CD14-positive monocyte (primary cell): ENCODE measurements around the gene AFF3. TPM values are rescaled to one million over a fixed set of nuclear protein-coding genes. Genes with fewer than 3 reads are reported as not detected.

Experiments used
- DNase-seq, 3 donors: peaks; one replicate each; pipeline ENCODE4 v3.0.0-alpha.2; 2011 to 2022
- H2AFZ ChIP-seq: 2 replicates; pipeline ENCODE4 v1.6.0; 2012; ENCODE audit warnings: mild to moderate bottlenecking, low read depth, low read length, inconsistent platforms; ENCODE audit not compliant: insufficient read depth, poor library complexity, severe bottlenecking
- H3K27ac ChIP-seq, 2 donors: 1 replicate in 1 of 2; 2 replicates in 1 of 2; pipeline ENCODE4 v1.5.1; 2012 to 2013; ENCODE audit warnings: low read length in 2 of 2, control low read depth in 1 of 2, inconsistent platforms in 1 of 2, low read depth in 1 of 2, mild to moderate bottlenecking in 1 of 2
- H3K27me3 ChIP-seq, 2 donors: one replicate each; pipeline versions ENCODE4 v1.6.0 to v1.6.1; 2011 to 2013; ENCODE audit warnings: low read length in 2 of 2; ENCODE audit not compliant: control insufficient read depth in 2 of 2, insufficient read depth in 2 of 2
- H3K36me3 ChIP-seq, 2 donors: replicated peaks in 1 of 2; 1 replicate in 1 of 2; 2 replicates in 1 of 2; pipeline versions ENCODE4 v1.5.1 to v1.6.1; 2012 to 2013; ENCODE audit warnings: low read length in 2 of 2, control low read depth in 1 of 2, inconsistent platforms in 1 of 2, mild to moderate bottlenecking in 1 of 2; ENCODE audit not compliant: insufficient read depth in 2 of 2, control insufficient read depth in 1 of 2
- H3K4me1 ChIP-seq, 2 donors: 1 replicate in 1 of 2; 2 replicates in 1 of 2; pipeline versions ENCODE4 v1.5.1 to v1.6.1; 2012 to 2013; ENCODE audit warnings: low read length in 2 of 2, control low read depth in 1 of 2, inconsistent platforms in 1 of 2, mild to moderate bottlenecking in 1 of 2, moderate library complexity in 1 of 2; ENCODE audit not compliant: insufficient read depth in 2 of 2, control insufficient read depth in 1 of 2
- H3K4me2 ChIP-seq: replicated peaks from 2 replicates; pipeline ENCODE3; 2012; ENCODE audit warnings: low read length, moderate library complexity, mild to moderate bottlenecking; ENCODE audit not compliant: poor library complexity, severe bottlenecking; ENCODE audit errors: extremely low read depth
- H3K4me3 ChIP-seq, 3 experiments: fragments of 200-600 bp in 1 of 3; sonication (generic) in 1 of 3; replicated peaks in 1 of 3; 1 replicate in 2 of 3; 2 replicates in 1 of 3; pipeline ENCODE4 v1.5.1; 2011 to 2013; ENCODE audit warnings: low read length in 3 of 3, mild to moderate bottlenecking in 3 of 3, control low read depth in 2 of 3, low read depth in 2 of 3, inconsistent platforms in 1 of 3, moderate library complexity in 1 of 3
- H3K79me2 ChIP-seq: 2 replicates; pipeline ENCODE4 v1.6.0; 2012; ENCODE audit warnings: mild to moderate bottlenecking, control low read depth, inconsistent platforms, low read length, moderate library complexity; ENCODE audit not compliant: insufficient read depth
- H3K9ac ChIP-seq: 2 replicates; pipeline ENCODE4 v1.6.0; 2017; ENCODE audit warnings: low read length, mild to moderate bottlenecking; ENCODE audit not compliant: insufficient read depth, poor library complexity, severe bottlenecking
- H3K9me3 ChIP-seq, 2 donors: replicated peaks in 1 of 2; 1 replicate in 1 of 2; 2 replicates in 1 of 2; pipeline versions ENCODE4 v1.5.1 to v1.6.1; 2012 to 2013; ENCODE audit warnings: low read length in 2 of 2, control low read depth in 1 of 2; ENCODE audit not compliant: control insufficient read depth in 1 of 2, insufficient read depth in 1 of 2
- H4K20me1 ChIP-seq: 2 replicates; pipeline ENCODE4 v1.6.0; 2012; ENCODE audit warnings: mild to moderate bottlenecking, low read length, control low read depth, moderate library complexity; ENCODE audit not compliant: insufficient read depth
- H3K27ac Mint-ChIP-seq, 7 donors: one replicate each; pipeline ENCODE4 v1.8.0; 2020; ENCODE audit warnings: mild to moderate bottlenecking in 7 of 7, mixed read lengths in 7 of 7, moderate library complexity in 6 of 7, inconsistent platforms in 2 of 7
- H3K27me3 Mint-ChIP-seq, 3 donors: one replicate each; pipeline ENCODE4 v1.8.0; 2021 to 2022; ENCODE audit warnings: low read depth in 3 of 3, mild to moderate bottlenecking in 3 of 3, mixed read lengths in 3 of 3, moderate library complexity in 3 of 3, inconsistent platforms in 1 of 3
- H3K36me3 Mint-ChIP-seq, 2 donors: one replicate each; pipeline ENCODE4 v1.8.0; 2020; ENCODE audit warnings: mixed read lengths in 2 of 2, inconsistent platforms in 1 of 2, mild to moderate bottlenecking in 1 of 2
- H3K4me1 Mint-ChIP-seq: one replicate; pipeline ENCODE4 v1.8.0; 2020; ENCODE audit warnings: mild to moderate bottlenecking, mixed read lengths
- H3K4me3 Mint-ChIP-seq, 2 donors: one replicate each; pipeline ENCODE4 v1.8.0; 2020; ENCODE audit warnings: mild to moderate bottlenecking in 2 of 2, mixed read lengths in 2 of 2, moderate library complexity in 1 of 2
- H3K9me3 Mint-ChIP-seq, 7 donors: one replicate each; pipeline ENCODE4 v1.8.0; 2020 to 2022; ENCODE audit warnings: mixed read lengths in 7 of 7, mild to moderate bottlenecking in 6 of 7, moderate library complexity in 6 of 7, inconsistent platforms in 2 of 7
- WGBS: methylation state at CpG from one replicate; pipeline ENCODE4 v1.1.5; 2013; ENCODE audit warnings: missing lambda C conversion rate; ENCODE audit not compliant: insufficient coverage; 5-methylcytosine and 5-hydroxymethylcytosine counted together
- intact Hi-C, 2 donors: fragments of 100-400 bp; cut with micrococcal nuclease; formaldehyde crosslinking; loops; one replicate each; pipeline versions ENCODE4 v1.15.0 to v1.15.1; 2023
- polyA plus RNA-seq, 3 donors: library from polyadenylated mRNA; depleted of rRNA in 1 of 3; unstranded in 2 of 3; stranded (reverse) in 1 of 3; fragments of 300-500 nt in 2 of 3; fragments of >200 nt in 1 of 3; fragmentation: Illumina TruSeq in 2 of 3; gene quantifications; 1 replicate in 2 of 3; 2 replicates in 1 of 3; pipeline ENCODE4 v1.2.3, GENCODE V29; 2012 to 2021
- TF ChIP-seq, protein P1 (sequence below): fragments of 200-600 bp; IDR thresholded peaks from one replicate; pipeline ENCODE4 v1.8.0; 2022; ENCODE audit warnings: antibody characterized with exemption, mild to moderate bottlenecking

The AFF3 gene
- polyA plus RNA-seq, 3 donors = 0.17 to 4.1 (median 0.49) TPM

DNA sequence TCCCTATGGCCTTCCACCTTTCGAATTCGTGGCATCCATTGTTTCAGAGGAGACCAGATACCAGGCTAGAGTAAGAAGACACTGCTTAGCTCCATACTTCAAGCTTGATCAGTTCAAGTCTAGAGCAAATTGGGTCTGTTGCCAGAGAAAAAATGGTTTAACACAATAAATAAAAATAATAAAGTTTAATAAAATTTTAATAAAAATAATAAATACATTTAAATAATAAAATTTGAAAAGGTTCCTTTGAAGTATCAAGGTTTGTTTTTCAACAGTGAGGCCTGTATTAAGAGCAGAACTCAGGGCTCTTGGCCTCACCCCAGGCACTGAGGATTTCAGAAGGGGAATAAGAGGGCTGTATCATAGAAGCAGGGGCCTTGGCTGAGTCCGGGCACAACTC, 547.0 kb downstream of the AFF3 start:
- Histone ChIP-seq H3K9me3 (no peaks in the 10 kb centered on the region), H4K20me1 (no peaks in the 10 kb centered on the region), H3K4me1 (no peaks in the 10 kb centered on the region), H3K27ac (no peak overlapping the region), H2AFZ (no peak overlapping the region), H3K79me2 (no peaks in the 10 kb centered on the region), H3K27me3 (no peaks in the 10 kb centered on the region), H3K4me2 (no peak overlapping the region), H3K36me3 (no peaks in the 10 kb centered on the region), H3K9ac (no peak overlapping the region), H3K4me3 (no peak overlapping the region)
- no peak for DNase-seq
- no peak overlapping the region for H3K4me3 Mint-ChIP-seq
- H3K36me3 Mint-ChIP-seq = peaks cover 12 to 16% of the 10 kb centered on the region in 2 donors
- H3K27me3 Mint-ChIP-seq = peaks cover 0 to 2% (median under 1%) of the 10 kb centered on the region in 3 donors
- H3K4me1 Mint-ChIP-seq = no peaks in the 10 kb centered on the region
- H3K9me3 Mint-ChIP-seq = peaks cover 0 to 2% (median 0%) of the 10 kb centered on the region in 7 donors
- 88% methylated on average over 1 of the region's 3 CpGs for WGBS
- TF ChIP-seq, protein P1, sequence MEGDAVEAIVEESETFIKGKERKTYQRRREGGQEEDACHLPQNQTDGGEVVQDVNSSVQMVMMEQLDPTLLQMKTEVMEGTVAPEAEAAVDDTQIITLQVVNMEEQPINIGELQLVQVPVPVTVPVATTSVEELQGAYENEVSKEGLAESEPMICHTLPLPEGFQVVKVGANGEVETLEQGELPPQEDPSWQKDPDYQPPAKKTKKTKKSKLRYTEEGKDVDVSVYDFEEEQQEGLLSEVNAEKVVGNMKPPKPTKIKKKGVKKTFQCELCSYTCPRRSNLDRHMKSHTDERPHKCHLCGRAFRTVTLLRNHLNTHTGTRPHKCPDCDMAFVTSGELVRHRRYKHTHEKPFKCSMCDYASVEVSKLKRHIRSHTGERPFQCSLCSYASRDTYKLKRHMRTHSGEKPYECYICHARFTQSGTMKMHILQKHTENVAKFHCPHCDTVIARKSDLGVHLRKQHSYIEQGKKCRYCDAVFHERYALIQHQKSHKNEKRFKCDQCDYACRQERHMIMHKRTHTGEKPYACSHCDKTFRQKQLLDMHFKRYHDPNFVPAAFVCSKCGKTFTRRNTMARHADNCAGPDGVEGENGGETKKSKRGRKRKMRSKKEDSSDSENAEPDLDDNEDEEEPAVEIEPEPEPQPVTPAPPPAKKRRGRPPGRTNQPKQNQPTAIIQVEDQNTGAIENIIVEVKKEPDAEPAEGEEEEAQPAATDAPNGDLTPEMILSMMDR = no peak
- no peak overlapping the region for H3K27ac Mint-ChIP-seq
- intact Hi-C loops = no loop called here

DNA sequence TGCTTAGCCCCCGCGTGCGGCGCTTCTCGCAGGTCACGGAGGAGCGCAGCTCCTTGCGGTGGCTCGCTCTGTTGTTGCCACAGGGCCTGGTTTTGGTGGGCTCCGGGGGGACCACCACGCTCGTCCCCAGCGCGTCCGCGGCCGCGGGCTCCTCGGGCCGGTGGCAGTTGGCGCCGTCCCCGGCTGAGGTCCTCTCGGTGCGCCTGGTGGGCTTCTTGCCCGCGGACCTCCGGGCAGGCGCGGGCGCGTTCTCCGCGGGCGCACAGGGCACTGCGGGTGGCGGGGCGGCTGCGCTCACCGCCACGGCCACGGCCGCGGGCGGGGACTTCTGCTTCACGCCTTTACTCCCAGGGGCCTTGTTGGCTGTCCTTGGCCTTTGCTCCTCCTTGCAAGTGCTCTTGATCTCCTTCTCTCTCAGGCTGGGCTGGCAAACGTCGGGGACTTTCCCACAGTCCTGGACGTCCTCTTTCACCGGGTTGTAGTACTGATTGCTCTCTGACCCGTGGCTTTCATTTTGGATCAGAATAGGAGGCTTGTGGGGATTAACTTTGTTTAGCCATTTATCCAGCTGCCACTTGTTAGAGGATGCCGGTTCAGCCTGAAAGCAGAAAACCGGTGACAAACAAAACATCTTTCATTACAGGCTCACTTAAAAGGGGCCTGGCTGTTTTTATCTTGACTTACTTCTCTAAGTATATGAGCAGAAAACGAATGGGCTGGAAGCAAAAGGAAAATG, 548.5 kb downstream of the AFF3 start:
- H3K27ac Mint-ChIP-seq = peak overlapping the region in 1 of 7 donors; percentile 53
- H3K27me3 Mint-ChIP-seq = peaks cover 0 to 2% (median 1%) of the 10 kb centered on the region in 3 donors
- TF ChIP-seq, protein P1 = no peak
- intact Hi-C loops = no loop called here
- no peak for DNase-seq
- no peaks in the 10 kb centered on the region for H3K27me3 ChIP-seq
- peaks cover 12 to 16% of the 10 kb centered on the region in 2 donors for H3K36me3 Mint-ChIP-seq
- no peak overlapping the region for H3K4me3 Mint-ChIP-seq
- H3K4me2 ChIP-seq = no peak overlapping the region
- peaks cover 0 to 2% (median 0%) of the 10 kb centered on the region in 7 donors for H3K9me3 Mint-ChIP-seq
- H4K20me1 ChIP-seq = no peaks in the 10 kb centered on the region
- no peak overlapping the region for H3K4me3 ChIP-seq
- H3K9ac ChIP-seq = no peak overlapping the region
- no peaks in the 10 kb centered on the region for H3K4me1 Mint-ChIP-seq
- H3K27ac ChIP-seq = no peak overlapping the region
- no peaks in the 10 kb centered on the region for H3K36me3 ChIP-seq
- no peaks in the 10 kb centered on the region for H3K9me3 ChIP-seq
- no peak overlapping the region for H2AFZ ChIP-seq
- H3K79me2 ChIP-seq = no peaks in the 10 kb centered on the region
- 95% methylated on average over 51 of the region's 54 CpGs for WGBS
- no peaks in the 10 kb centered on the region for H3K4me1 ChIP-seq
